ENCODE data around the gene ADD3.

The ADD3 gene

DNA sequence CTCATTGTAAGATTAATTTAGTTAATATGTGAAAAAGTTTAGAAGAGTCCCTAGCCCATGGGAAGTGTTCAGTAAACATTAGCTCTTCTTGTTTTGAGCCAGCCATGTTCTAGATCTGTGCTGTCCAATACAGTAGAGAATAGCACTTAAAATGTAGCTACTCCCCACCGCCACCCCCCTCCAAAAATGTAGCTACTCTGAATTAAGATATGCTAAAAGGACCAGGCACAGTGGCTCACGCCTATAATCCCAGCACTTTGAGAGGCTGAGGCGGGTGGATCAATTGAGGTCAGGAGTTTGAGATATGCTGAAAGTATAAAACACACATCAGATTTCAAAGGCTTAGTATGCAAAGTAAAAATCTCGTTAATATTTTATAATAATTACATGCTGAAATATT lies 152.3 kb downstream of the ADD3 start:
- no peak for DNase-seq

- no peak for DNase-seq
These were observed 152.7 kb downstream of the ADD3 start for GRCh38 chr10:110160522-110160921.

DNA sequence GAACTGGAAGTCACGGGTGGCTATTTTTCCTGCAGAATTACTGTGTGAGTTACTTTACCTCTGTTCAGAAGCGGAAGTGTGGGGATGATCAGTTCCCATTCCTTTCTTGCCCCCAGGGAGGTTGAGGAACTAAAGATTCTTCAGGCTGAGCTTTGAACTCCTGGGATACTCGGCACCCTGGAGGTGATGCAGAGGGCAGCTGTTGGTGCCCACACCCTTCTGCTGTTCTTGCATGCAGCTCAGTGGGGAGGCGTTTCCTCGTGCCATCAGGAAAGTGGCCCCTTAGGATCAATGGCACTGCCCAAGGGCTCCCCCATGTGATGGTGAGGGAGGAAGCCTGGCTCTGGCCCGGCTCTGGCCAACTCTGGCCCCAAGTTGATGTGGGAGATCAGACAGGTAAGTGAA lies 155.0 kb downstream of the ADD3 start:
- DNase-seq: no peak

DNA sequence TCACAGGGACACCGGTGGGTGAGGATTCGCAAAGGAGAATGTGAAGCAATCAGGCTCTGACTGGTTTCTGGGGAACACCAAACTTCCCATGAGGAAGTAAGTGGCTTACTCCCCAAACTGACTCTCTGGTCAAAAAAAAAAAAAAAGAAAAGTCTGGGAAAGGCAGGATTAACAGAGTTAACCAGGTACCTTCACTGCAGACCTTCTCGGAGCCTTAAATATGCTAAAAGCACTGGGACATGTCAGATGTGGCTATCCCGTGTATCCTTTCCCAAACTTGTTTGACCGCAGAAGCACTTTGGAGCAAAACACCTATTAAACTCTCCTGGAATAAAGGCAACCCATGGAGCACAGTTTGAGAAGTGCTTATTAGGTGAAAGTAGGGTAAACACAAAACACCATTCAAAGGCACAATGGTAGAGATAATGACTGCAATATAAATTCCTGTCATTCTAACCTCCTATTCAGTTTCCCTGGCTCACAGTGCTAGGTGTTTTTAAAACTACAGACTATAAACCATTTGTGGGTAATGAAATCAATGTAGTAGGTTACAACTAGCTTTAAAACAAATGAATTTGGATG lies 155.5 kb downstream of the ADD3 start:
- DNase-seq: peak; percentile 3

GRCh38 chr10:110163841-110164240 lies 156.1 kb downstream of the ADD3 start:
- DNase-seq: no peak

DNA sequence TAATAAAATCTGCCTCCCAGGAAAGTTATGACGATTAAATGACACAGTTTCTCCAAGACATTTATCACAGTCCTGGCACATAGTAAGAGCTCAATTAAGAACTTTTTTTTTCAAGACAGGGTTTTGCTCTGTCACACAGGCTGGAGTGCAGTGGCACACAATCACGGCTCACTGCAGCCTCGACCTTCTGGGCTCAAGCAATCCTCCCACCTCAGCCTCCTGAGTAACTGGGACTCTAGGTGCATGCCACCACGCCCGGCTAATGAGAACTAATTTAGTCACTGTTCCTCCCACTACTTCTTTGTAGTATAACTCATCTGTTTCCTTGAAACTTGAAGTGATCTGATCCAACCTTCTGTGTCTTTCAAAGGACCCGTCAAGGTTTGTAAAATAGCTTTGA lies 157.5 kb downstream of the ADD3 start:
- no peak for DNase-seq

DNA sequence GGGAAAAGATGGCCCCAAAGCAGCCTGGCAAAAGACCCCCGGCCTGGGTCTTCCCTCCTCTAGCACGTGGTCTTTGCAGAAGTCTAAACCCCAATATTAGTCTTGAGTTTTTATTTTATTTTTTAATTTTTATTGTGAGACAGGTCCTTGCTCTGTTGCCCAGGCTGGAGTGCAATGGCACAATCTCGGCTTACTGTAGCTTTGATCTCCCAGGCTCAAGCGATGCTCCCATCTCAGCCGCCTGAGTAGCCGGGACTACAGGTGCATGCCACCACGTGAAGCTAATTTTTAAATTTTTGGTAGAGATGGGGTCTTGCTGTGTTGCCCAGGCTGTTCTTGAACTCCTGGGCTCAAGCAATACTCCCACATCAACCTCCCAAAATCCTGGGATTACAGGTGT lies 159.4 kb downstream of the ADD3 start:
- DNase-seq: no peak

DNA sequence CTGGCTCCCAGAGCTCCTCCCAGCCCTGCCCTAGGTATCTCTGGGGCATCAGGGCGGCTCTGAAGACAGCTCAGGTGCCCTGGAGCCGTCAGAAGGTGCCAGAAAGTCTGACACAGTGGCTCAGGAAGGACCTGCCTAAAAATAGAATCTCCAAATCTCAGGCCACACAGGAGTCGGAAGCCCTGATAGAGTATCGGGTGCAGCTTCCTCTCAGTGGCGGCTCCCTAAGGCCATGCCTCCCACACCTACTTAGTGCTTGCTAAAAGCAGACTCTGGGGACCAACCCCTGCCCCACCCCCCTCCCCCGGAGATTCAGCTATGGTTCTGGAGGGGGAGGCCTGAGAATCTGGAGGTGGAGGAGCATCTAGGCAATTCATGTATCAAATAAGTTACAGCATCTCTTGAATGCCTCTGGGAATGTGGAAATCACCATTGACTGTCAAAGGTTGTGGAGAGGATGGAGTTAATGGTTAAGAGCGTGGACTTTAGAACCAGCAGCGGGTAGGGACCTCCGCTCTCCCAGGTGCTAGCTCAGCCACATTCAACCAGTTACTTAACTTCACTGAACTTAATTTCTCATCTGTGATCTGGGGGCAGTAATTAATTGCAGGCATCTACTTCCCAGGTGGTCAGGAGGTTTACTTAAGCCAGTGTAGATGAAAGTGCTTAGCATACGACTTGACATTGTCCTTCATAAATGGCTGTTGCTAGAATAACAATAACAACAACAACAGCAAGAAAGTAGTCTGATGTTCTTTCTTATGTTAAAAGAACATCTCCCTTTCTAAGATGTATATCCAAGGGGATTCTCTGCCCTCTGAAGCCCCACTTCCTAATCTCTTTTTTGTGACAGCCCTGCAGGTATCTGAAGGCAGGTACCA lies 161.1 kb downstream of the ADD3 start:
- DNase-seq: no peak

DNA sequence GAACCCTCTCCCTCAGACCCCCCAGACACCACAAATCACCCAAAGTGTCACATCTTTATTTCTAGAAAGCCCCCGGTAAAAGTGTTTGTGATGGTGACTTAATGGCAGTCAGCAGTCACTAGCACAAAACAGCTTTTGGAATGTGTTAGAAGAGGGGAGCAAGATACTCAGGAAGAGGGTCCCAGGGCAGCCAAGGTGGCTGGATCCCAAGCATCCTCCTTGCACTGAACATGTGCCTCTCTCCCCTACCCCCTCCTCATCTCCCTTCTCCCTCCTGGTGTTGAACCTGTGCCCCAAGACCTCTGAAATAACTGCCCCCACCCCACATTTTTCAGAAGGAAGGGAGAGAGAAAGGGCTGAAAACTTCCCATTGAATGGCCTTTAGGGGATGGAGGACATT lies 161.8 kb downstream of the ADD3 start:
- no peak for DNase-seq

- no peak for DNase-seq
These were observed 162.6 kb downstream of the ADD3 start for GRCh38 chr10:110170142-110170971.

- DNase-seq: no peak
These were observed 163.2 kb downstream of the ADD3 start for GRCh38 chr10:110171032-110171431.

- DNase-seq: no peak
These were observed 164.4 kb downstream of the ADD3 start for GRCh38 chr10:110172155-110172554.

DNA sequence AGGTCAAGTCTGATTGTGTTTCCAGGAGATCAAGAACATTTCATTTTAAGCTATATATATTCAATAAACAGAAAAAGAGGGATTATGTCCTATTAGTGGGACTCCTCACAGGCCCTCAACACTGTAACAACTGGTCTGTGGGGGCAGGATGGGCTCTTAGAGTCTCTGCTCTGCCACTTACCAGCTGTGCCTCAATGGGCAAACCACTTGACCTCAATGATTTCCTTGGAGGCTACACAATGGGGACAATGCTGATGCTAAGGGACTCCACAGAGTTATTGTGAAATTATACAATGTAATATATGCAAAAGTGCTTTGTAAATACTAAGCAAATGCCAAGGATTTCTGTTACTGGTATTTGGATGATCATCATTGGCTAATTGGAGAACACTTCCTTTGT lies 166.4 kb downstream of the ADD3 start:
- peak; percentile 50 for DNase-seq

- no peak for DNase-seq
These were observed 167.0 kb downstream of the ADD3 start for GRCh38 chr10:110174816-110175215.

- DNase-seq: no peak
These were observed 167.6 kb downstream of the ADD3 start for GRCh38 chr10:110175406-110175805.

DNA sequence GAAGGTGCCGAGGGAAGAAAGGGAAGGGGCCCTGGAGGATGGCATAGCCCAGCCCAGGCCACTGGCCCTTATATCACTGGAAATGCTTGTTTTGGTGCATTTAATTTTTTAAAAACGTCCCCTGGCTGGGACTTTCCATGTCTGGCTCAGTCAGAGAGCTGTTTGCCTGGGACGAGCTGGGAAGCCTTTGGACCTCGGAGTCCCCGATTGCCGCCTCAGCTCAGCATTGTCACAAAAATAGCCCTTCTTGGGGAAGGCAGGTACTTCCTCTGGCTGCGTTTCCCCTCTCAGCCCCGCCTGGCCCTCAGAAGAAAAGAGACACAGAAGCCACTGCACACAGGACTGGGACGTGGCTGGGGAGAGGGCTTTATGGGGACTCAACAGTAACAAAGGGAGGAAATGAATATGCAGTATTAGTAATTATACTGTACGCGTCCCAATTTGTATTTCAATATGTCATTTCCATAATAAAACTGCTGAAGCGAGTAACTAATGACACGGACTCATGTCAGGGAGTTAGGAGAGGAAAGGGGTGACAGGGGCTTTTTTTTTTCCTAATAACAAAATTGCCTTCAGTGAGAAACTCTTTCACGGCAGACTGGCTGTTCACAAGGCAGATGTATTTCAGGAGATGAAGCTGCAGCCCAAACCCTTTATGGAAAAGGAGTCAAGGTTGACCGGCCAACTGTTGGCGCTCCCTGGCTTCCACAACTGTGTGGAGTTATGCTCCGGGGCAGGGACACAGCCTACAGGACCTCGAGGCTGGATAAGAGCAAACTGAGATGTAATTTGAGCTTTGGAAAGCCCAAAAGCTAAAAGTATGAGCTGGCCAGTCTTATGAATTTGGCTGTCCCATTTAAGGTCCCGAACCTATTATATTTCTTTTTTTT lies 168.6 kb downstream of the ADD3 start:
- DNase-seq: no peak

DNA sequence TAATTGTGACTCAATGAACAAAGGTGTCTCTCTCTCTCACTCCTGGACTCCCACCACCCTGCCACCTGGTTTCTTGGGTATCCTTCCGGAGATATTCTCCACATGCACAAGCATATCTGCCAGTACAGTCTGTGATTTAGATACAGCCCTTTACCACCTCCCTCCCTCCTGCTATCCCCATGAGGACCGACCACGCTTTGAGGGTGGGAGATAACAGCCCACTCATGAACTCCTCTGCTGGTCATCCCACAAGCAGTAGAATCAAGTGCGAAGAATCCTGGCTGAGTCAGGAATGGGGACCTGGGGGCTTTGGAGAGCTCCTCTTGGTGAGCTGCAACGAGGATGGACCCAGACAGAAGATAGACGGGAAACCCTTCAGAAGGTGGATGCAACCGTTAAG lies 171.4 kb downstream of the ADD3 start:
- DNase-seq: no peak

GRCh38 chr10:110181451-110181850 lies 173.7 kb downstream of the ADD3 start:
- DNase-seq: no peak

DNA sequence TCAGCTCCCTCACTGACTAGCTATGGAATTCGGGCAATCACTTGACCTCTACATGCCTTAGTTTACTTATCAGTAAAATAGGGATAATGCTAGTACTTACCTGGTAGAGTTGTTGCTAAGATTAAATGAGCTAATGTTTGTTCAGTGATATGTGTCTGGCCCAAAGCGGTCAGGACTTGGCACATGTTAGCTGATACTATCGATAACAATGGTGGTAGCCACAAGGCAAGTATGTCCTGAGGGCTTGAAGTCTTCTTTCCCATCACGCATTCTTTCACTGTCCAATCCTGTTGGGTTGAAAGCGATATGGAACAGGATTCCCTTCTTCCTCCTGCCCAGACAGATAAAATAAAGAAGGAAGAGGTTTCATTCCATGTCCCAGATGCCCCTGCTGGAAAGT lies 174.1 kb downstream of the ADD3 start:
- no peak for DNase-seq

DNA sequence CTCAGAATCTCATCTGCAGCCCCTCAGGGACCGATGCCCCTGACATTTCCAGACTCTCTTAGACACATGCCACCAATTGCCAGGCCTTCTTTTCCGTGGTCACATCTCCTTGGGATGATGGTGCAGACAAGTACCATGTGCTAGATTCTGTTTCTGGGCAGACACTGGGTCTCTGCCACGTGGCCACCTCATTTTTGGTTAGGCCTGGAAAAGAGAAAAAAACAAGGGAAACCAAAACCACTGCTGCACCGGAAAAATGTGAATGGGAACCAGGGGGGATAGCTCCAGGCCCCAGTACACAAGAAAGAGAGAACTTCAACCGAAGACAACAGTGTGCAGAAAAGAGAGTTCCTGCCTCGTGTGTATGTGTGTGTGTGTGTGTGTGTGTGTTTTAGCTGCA lies 176.6 kb downstream of the ADD3 start:
- DNase-seq: no peak
